K562 (cell line): ENCODE data around the gene BMP2. TPM values are rescaled to one million over a fixed set of nuclear protein-coding genes. Genes with fewer than 3 reads are reported as not detected.

Source experiments
- CHD1 ChIP-seq: fragments of 200-600 bp; sonication (generic); IDR thresholded peaks from one replicate; pipeline ENCODE4 v1.6.1; 2012; ENCODE audit warnings: mild to moderate bottlenecking, moderate library complexity, low read length, inconsistent platforms
- FOXP1 ChIP-seq: sonication (generic); formaldehyde crosslinking; IDR thresholded peaks from 2 replicates; pipeline ENCODE4 v1.8.0; 2022; ENCODE audit warnings: mild to moderate bottlenecking, missing genetic modification reagents
- JUNB ChIP-seq: fragments of 450-650 bp; formaldehyde crosslinking; conservative IDR thresholded peaks from 2 replicates; pipeline ENCODE4 v1.4.0; 2020; ENCODE audit warnings: mild to moderate bottlenecking
- KAT2B ChIP-seq: IDR thresholded peaks from one replicate; pipeline ENCODE4 v1.6.1; 2012; ENCODE audit warnings: low read depth, mild to moderate bottlenecking, control low read depth, inconsistent platforms, low read length, moderate library complexity
- KLF13 ChIP-seq: fragments of 450-650 bp; IDR thresholded peaks from 2 replicates; pipeline ENCODE4 v1.6.1; 2016; ENCODE audit warnings: missing genetic modification characterization, low read depth, mild to moderate bottlenecking, missing compliant biosample characterization, moderate library complexity, borderline replicate concordance
- LCOR ChIP-seq: sonication (generic); formaldehyde crosslinking; IDR thresholded peaks from 2 replicates; pipeline ENCODE4 v1.8.0; 2022; ENCODE audit warnings: mild to moderate bottlenecking, missing genetic modification reagents
- MGA ChIP-seq: fragments of 450-650 bp; IDR thresholded peaks from 2 replicates; pipeline ENCODE4 v1.6.1; 2016; ENCODE audit warnings: mild to moderate bottlenecking, moderate library complexity
- NR4A1 ChIP-seq, 2 experiments: fragments of 250-450 bp in 1 of 2; fragments of 450-650 bp in 1 of 2; sonication (Bioruptor Pico) in 1 of 2; IDR thresholded peaks; 2 replicates each; pipeline versions ENCODE4 v1.4.0 to v1.6.1; 2016 to 2020; ENCODE audit warnings: mild to moderate bottlenecking in 2 of 2, missing compliant biosample characterization in 1 of 2, missing genetic modification characterization in 1 of 2, moderate library complexity in 1 of 2
- PHB ChIP-seq: fragments of 250-450 bp; sonication (Bioruptor Pico); IDR thresholded peaks from 2 replicates; pipeline ENCODE4 v1.5.0; 2021
- POLR2A ChIP-seq: fragments of 450-650 bp; conservative IDR thresholded peaks from 2 replicates; pipeline ENCODE4 v1.6.1; 2016
- POLR2G ChIP-seq: fragments of 200-400 bp; formaldehyde crosslinking; IDR thresholded peaks from 2 replicates; pipeline ENCODE4 v1.6.1; 2017; ENCODE audit warnings: low read depth, mild to moderate bottlenecking, antibody characterized with exemption, low read length, moderate library complexity
- PYGO2 ChIP-seq: fragments of 450-650 bp; IDR thresholded peaks from 2 replicates; pipeline ENCODE4 v1.6.1; 2016; ENCODE audit warnings: mild to moderate bottlenecking, missing genetic modification characterization, moderate library complexity, missing compliant biosample characterization
- RHOXF2B ChIP-seq: fragments of 250-450 bp; sonication (Bioruptor Pico); conservative IDR thresholded peaks from 2 replicates; pipeline ENCODE4 v1.5.1; 2021
- SP2 ChIP-seq: IDR thresholded peaks from 2 replicates; pipeline ENCODE4 v1.6.1; 2011; ENCODE audit warnings: mild to moderate bottlenecking, low read depth, low read length, moderate library complexity; ENCODE audit not compliant: poor library complexity, severe bottlenecking; ENCODE audit errors: extremely low read depth
- TAF1 ChIP-seq: IDR thresholded peaks from 2 replicates; pipeline ENCODE4 v1.6.1; 2011; ENCODE audit warnings: mild to moderate bottlenecking, low read length, moderate library complexity; ENCODE audit not compliant: insufficient read depth, control insufficient read depth, severe bottlenecking; ENCODE audit errors: extremely low read depth
- XRCC3 ChIP-seq: fragments of 450-650 bp; IDR thresholded peaks from 2 replicates; pipeline ENCODE4 v1.6.1; 2017; ENCODE audit warnings: mild to moderate bottlenecking, moderate library complexity
- XRCC4 ChIP-seq: IDR thresholded peaks from one replicate; pipeline ENCODE4 v1.6.1; 2011; ENCODE audit not compliant: insufficient read depth, insufficient read length; ENCODE audit errors: extremely low read depth
- ZNF253 ChIP-seq: fragments of 250-450 bp; sonication (Bioruptor Pico); conservative IDR thresholded peaks from 2 replicates; pipeline ENCODE4 v1.6.1; 2021; ENCODE audit warnings: mild to moderate bottlenecking
- polyA plus RNA-seq, 8 experiments: library from polyadenylated mRNA; depleted of rRNA in 4 of 8; stranded (reverse) in 5 of 8; unstranded in 3 of 8; fragments of >200 nt; fragmentation: Nextera tagmentation in 2 of 8; fragmentation: Illumina TruSeq in 1 of 8; extraction: Ambion mirVana in 2 of 8; extraction: Trizol in 1 of 8; gene quantifications; 2 replicates each; pipeline versions ENCODE4 v1.2.1 to v1.2.3, GENCODE V29; 2011 to 2014; ENCODE audit warnings: inconsistent platforms in 1 of 8, missing spikeins in 1 of 8
- total RNA-seq, 7 experiments: library from RNA; depleted of rRNA in 6 of 7; stranded (reverse); fragments of >200 nt in 6 of 7; fragmentation: Illumina TruSeq in 2 of 7; extraction: Trizol in 2 of 7; gene quantifications; 2 replicates each; pipeline versions ENCODE4 v1.2.1 to v1.2.3, GENCODE V29; 2011 to 2021; ENCODE audit warnings: low replicate concordance in 1 of 7

BMP2 gene
- total and polyA plus RNA-seq, 9 of the 15 experiments (the other 6 are each of a cell fraction or from before 2014, with no cell fraction given) = 0.01 to 0.07 (median 0.03) TPM; not detected in 5

DNA sequence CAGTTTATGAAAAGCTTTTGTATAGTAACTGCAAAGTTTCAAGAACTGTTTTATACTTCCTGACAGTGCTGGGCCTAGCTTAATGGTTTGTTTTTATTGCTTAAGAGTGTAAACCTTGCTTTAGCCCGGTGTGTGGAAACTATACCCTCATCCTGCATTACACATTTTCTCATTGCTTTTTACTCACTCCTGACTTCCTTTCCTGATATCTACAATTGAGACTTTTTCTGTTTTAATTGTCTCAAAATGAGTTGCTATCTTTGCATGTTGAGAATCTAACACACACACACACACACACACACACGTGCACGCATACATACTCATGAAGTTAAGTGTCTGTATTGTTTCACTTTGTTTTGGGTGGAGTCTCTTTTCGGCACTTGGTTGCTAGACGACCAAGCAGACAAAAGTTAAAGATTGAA, 16.7 kb downstream of the BMP2 start (continued):
- TF ChIP-seq MGA = no peak
- TF ChIP-seq JUNB (CRISPR knock-in tag) = no peak
- TF ChIP-seq NR4A1 (CRISPR knock-in tag; IDR thresholded peaks at IDR 0.05) = no peak
- no peak for TF ChIP-seq NR4A1 (tag; IDR thresholded peaks at IDR 0.05)
- TF ChIP-seq CHD1 = no peak
- TF ChIP-seq XRCC3 = no peak
- TF ChIP-seq LCOR = no peak
- TF ChIP-seq KLF13 (tag) = no peak
- TF ChIP-seq FOXP1 (CRISPR knock-in tag) = no peak
- no peak for TF ChIP-seq RHOXF2B
- no peak for TF ChIP-seq SP2
- no peak for TF ChIP-seq KAT2B
- TF ChIP-seq POLR2G = no peak
- TF ChIP-seq TAF1 = no peak
- no peak for TF ChIP-seq PHB
- no peak for TF ChIP-seq ZNF253
- no peak for TF ChIP-seq POLR2A
- TF ChIP-seq XRCC4 = no peak
- TF ChIP-seq PYGO2 (tag) = no peak
